ENCODE results near the gene UQCRC2. TPM values are rescaled to one million over a fixed set of nuclear protein-coding genes. Genes with fewer than 3 reads are reported as not detected.

UQCRC2 gene
- total RNA-seq, 2 donors from 2014 or later = 79.5 to 122 TPM

DNA sequence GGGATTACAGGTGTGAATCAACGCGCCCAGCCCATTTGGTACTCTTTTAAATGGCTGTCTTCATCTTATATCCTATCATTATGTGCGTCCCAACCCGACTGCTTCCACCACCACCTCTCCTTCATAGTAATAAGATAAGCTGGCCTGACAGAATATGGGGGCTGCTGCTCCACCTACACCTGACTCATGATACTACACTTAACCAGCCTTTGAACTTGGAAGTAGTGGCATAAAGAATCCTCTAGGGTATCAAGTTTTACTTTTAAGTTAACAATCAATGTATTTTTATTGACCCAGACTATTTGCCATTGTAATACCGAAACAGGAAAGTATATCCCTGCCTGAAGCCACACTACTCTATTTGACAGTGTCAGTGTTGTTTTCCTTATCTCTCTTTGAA, 28.9 kb downstream of the UQCRC2 start:
- H3K36me3 ChIP-seq = peaks cover 59% of the 10 kb centered on the region
- DNase-seq (ENCODE audit: low spot score) (no peak), ATAC-seq (ENCODE audit: insufficient number of reproducible peaks, low FRiP score, low read depth) (no peak)
- TF ChIP-seq, protein P1, sequence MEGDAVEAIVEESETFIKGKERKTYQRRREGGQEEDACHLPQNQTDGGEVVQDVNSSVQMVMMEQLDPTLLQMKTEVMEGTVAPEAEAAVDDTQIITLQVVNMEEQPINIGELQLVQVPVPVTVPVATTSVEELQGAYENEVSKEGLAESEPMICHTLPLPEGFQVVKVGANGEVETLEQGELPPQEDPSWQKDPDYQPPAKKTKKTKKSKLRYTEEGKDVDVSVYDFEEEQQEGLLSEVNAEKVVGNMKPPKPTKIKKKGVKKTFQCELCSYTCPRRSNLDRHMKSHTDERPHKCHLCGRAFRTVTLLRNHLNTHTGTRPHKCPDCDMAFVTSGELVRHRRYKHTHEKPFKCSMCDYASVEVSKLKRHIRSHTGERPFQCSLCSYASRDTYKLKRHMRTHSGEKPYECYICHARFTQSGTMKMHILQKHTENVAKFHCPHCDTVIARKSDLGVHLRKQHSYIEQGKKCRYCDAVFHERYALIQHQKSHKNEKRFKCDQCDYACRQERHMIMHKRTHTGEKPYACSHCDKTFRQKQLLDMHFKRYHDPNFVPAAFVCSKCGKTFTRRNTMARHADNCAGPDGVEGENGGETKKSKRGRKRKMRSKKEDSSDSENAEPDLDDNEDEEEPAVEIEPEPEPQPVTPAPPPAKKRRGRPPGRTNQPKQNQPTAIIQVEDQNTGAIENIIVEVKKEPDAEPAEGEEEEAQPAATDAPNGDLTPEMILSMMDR (IDR thresholded peaks at IDR 0.05) = no peak
- H3K27me3 ChIP-seq (replicated peaks; ENCODE audit: insufficient read depth) = no peaks in the 10 kb centered on the region
- H3K9me3 ChIP-seq = no peaks in the 10 kb centered on the region
- H3K4me1 ChIP-seq (ENCODE audit: control insufficient read depth in 1 of 2, low read depth in 2 of 2) = no peaks in the 10 kb centered on the region
- H3K27ac ChIP-seq = no peak overlapping the region
- no peak overlapping the region for H3K4me3 ChIP-seq

DNA sequence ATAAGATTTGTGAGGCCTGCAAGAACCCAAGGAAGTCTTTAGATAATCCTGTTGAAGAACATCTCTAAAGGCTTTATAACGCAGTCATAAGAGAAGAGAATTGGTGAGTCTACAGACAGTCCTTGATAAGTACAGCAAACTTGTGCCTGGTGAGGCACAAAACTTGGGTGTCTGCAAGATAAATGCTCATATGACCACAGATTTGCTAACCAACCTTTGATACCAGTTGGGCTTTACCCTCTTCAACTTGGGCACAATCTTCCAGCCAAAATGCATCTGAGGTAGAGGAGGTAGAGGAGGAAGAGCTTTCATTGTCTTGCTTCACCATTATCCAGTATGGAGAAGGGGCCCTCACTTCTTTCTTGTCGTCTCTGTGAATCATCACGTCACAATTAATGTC, 30.9 kb downstream of the UQCRC2 start:
- ATAC-seq (ENCODE audit: insufficient number of reproducible peaks, low FRiP score, low read depth) (no peak), DNase-seq (ENCODE audit: low spot score) (no peak)
- TF ChIP-seq, protein P1 (IDR thresholded peaks at IDR 0.05) = no peak
- Histone ChIP-seq H3K27me3 (replicated peaks; ENCODE audit: insufficient read depth) (no peaks in the 10 kb centered on the region), H3K9me3 (no peaks in the 10 kb centered on the region), H3K4me1 (ENCODE audit: control insufficient read depth in 1 of 2, low read depth in 2 of 2) (peaks cover 0 to 4% of the 10 kb centered on the region in 2 donors), H3K27ac (no peak overlapping the region), H3K4me3 (no peak overlapping the region), H3K36me3 (peaks cover 52% of the 10 kb centered on the region)

DNA sequence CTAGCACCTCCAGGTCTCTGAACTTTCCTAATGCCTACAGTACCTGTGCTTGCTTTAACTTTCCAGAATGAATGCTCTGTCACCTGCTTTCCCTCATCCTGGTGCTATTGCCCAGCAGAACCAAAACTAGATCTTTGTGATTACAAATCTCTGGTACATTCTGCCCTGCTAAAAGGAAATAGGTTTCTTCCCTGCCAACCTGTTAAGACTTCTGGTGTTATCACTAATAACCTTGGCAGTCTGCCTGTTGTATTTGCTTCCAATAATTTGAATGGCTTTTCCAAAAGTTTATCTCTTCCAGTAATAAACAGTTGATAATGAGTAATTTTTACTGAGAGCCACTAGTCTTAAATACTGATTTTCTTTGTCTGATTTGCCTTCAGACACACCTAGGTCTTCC, 32.4 kb downstream of the UQCRC2 start:
- no peak overlapping the region for H3K4me3 ChIP-seq
- no peak overlapping the region for H3K27ac ChIP-seq
- no peaks in the 10 kb centered on the region for H3K27me3 ChIP-seq (replicated peaks; ENCODE audit: insufficient read depth)
- ATAC-seq (ENCODE audit: insufficient number of reproducible peaks, low FRiP score, low read depth) = no peak
- TF ChIP-seq, protein P1 (IDR thresholded peaks at IDR 0.05) = no peak
- peaks cover 38% of the 10 kb centered on the region for H3K36me3 ChIP-seq
- no peak for DNase-seq (ENCODE audit: low spot score)
- peaks cover 5 to 12% of the 10 kb centered on the region in 2 donors for H3K4me1 ChIP-seq (ENCODE audit: control insufficient read depth in 1 of 2, low read depth in 2 of 2)
- H3K9me3 ChIP-seq = no peaks in the 10 kb centered on the region

DNA sequence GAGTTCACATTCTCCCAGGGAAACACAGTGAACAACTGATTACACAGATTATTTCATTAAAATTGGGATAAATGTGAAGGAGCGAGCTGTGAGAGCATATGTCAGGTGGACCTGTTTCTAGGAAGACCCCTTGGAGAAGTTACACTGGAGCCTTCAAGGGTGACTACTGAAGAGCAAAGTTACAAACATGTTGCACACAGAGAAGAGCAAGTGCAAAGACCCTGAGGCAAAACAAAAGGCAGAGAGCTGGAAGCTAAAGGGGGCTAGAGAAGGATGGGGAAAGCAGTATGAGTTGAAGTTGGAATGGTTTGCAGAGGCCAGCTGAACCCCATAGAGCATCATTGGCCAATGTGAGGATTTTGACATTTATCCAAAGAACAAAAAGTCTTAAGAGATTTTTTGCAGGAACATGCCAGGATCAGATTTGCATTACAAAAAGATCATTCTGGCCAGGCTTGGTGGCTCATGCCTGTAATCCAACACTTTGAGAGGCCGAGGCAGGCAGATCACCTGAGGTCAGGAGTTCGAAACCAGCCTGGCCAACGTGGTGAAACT, 33.6 kb downstream of the UQCRC2 start:
- ATAC-seq (ENCODE audit: insufficient number of reproducible peaks, low FRiP score, low read depth) (no peak), DNase-seq (ENCODE audit: low spot score) (no peak)
- peaks cover 5 to 12% of the 10 kb centered on the region in 2 donors for H3K4me1 ChIP-seq (ENCODE audit: control insufficient read depth in 1 of 2, low read depth in 2 of 2)
- no peak overlapping the region for H3K4me3 ChIP-seq
- H3K36me3 ChIP-seq = peaks cover 25% of the 10 kb centered on the region
- no peaks in the 10 kb centered on the region for H3K27me3 ChIP-seq (replicated peaks; ENCODE audit: insufficient read depth)
- no peaks in the 10 kb centered on the region for H3K9me3 ChIP-seq
- H3K27ac ChIP-seq = no peak overlapping the region
- TF ChIP-seq, protein P1 (IDR thresholded peaks at IDR 0.05) = no peak

DNA sequence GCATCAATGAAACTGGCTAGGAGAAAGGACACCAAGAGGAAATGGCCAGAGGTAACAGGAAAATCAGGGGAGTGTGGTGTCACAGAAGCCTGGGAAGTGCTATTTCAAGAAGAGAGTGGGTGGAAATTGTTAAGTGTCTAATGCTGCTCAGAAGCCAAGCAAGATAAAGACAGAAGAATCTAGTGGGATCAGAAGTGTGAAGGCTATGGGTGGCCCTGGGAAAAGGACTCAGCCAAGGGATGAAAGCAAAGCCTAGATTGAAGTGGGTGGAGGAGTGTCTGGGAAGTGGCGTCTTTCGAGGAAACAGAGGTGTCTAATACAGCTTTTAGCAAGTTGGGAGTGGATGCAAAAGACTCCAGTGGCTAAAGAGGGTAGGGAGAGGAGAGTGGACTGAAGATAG, 34.3 kb downstream of the UQCRC2 start:
- Histone ChIP-seq H3K27ac (no peak overlapping the region), H3K4me3 (no peak overlapping the region), H3K27me3 (replicated peaks; ENCODE audit: insufficient read depth) (no peaks in the 10 kb centered on the region), H3K4me1 (ENCODE audit: control insufficient read depth in 1 of 2, low read depth in 2 of 2) (peaks cover 5 to 12% of the 10 kb centered on the region in 2 donors), H3K9me3 (no peaks in the 10 kb centered on the region), H3K36me3 (peaks cover 19% of the 10 kb centered on the region)
- DNase-seq (ENCODE audit: low spot score) (no peak), ATAC-seq (ENCODE audit: insufficient number of reproducible peaks, low FRiP score, low read depth) (no peak)
- TF ChIP-seq, protein P1 (IDR thresholded peaks at IDR 0.05) = no peak
